HepG2 (cell line): ENCODE measurements around the gene UNG. TPM values are rescaled to one million over a fixed set of nuclear protein-coding genes. Genes with fewer than 3 reads are reported as not detected.

Experiments used
- ATAC-seq: fragments of 200-7000 bp; cut with Tn5 transposase; 3 replicates; pipeline ENCODE4 v1.9.1; 2020; ENCODE audit warnings: mild to moderate bottlenecking, moderate library complexity
- BruUV-seq: library from RNA; stranded (reverse); fragments of 400-500 nt; replicated peaks from 2 replicates; lab custom pipeline; 2021; lab: Mats Ljungman, UMichigan
- CTCF ChIA-PET: fragments of 300-600 bp; formaldehyde crosslinking; extraction: SDS; loops from one replicate; lab custom pipeline; 2021; ENCODE audit warnings: low total read pairs, inconsistent platforms, low intra/inter-chr PET ratio; lab: Yijun Ruan, JAX
- POLR2A ChIA-PET: fragments of 350-600 bp; sonication (Branson Sonifier 250); formaldehyde crosslinking; loops from one replicate; lab custom pipeline; 2020; ENCODE audit warnings: antibody characterized with exemption, inconsistent platforms; lab: Yijun Ruan, JAX
- DNase-seq: peaks from one replicate; pipeline ENCODE4 v3.0.0-alpha.2; 2015; ENCODE audit warnings: low spot score
- FAIRE-seq: peaks from 3 replicates; lab custom pipeline; 2011; peaks lifted over from hg19 to GRCh38; lab: Jason Lieb, UNC
- H2AFZ ChIP-seq: one replicate; pipeline ENCODE4 v1.6.1; 2011; ENCODE audit warnings: low read length, inconsistent platforms
- H3K27ac ChIP-seq: fragments of 300-600 bp; 3 replicates; pipeline ENCODE4 v1.8.0; 2011; ENCODE audit warnings: mixed run types, mild to moderate bottlenecking, mixed read lengths, low read length, inconsistent platforms; ENCODE audit not compliant: insufficient read depth; ENCODE audit errors: extremely low read length
- H3K27me3 ChIP-seq, 2 experiments: fragments of 200-600 bp in 1 of 2; 2 replicates in 1 of 2; 3 replicates in 1 of 2; pipeline versions ENCODE4 v1.6.0 to v1.8.0; 2011; ENCODE audit warnings: low read length in 2 of 2, mild to moderate bottlenecking in 2 of 2, moderate library complexity in 2 of 2, inconsistent platforms in 1 of 2; ENCODE audit not compliant: insufficient read depth in 2 of 2, control insufficient read depth in 1 of 2
- H3K36me3 ChIP-seq, 2 experiments: fragments of 200-600 bp in 1 of 2; replicated peaks in 1 of 2; 2 replicates in 1 of 2; 3 replicates in 1 of 2; pipeline versions ENCODE4 v1.5.1 to v1.8.0; 2011; ENCODE audit warnings: low read length in 2 of 2, inconsistent platforms in 1 of 2; ENCODE audit not compliant: insufficient read depth in 2 of 2, control insufficient read depth in 1 of 2
- H3K4me1 ChIP-seq: 2 replicates; pipeline ENCODE4 v1.5.1; 2012; ENCODE audit warnings: low read length, inconsistent platforms; ENCODE audit not compliant: insufficient read depth
- H3K4me2 ChIP-seq: 2 replicates; pipeline ENCODE4 v1.6.0; 2011; ENCODE audit warnings: low read depth, low read length, inconsistent platforms
- H3K4me3 ChIP-seq, 3 experiments: fragments of 200-600 bp in 1 of 3; sonication (generic), shearing (Covaris generic) in 1 of 3; replicated peaks in 1 of 3; 2 replicates each; pipeline ENCODE4 v1.5.1; 2011 to 2016; ENCODE audit warnings: low read length in 3 of 3, inconsistent platforms in 2 of 3, low read depth in 2 of 3, mild to moderate bottlenecking in 2 of 3, control low read depth in 1 of 3, mixed read lengths in 1 of 3; ENCODE audit not compliant: insufficient read depth in 1 of 3
- H3K79me2 ChIP-seq: one replicate; pipeline ENCODE4 v1.6.1; 2011; ENCODE audit warnings: low read length, inconsistent platforms; ENCODE audit not compliant: insufficient read depth
- H3K9ac ChIP-seq: 2 replicates; pipeline ENCODE4 v1.6.0; 2011; ENCODE audit warnings: mild to moderate bottlenecking, low read depth, low read length, inconsistent platforms; ENCODE audit not compliant: insufficient read depth
- H3K9me3 ChIP-seq: 2 replicates; pipeline ENCODE4 v1.5.1; 2012; ENCODE audit warnings: mild to moderate bottlenecking, low read length
- H4K20me1 ChIP-seq: 2 replicates; pipeline ENCODE4 v1.6.0; 2011; ENCODE audit warnings: inconsistent platforms, mild to moderate bottlenecking, low read length, moderate library complexity; ENCODE audit not compliant: insufficient read depth
- NR2F6 ChIP-seq, 2 experiments: IDR thresholded peaks; 2 replicates each; pipeline ENCODE4 v1.6.1; 2016; ENCODE audit warnings: antibody characterized with exemption in 1 of 2, mild to moderate bottlenecking in 1 of 2
- PHF21A ChIP-seq: sonication (generic); formaldehyde crosslinking; IDR thresholded peaks from 2 replicates; pipeline ENCODE4 v1.5.0; 2020; ENCODE audit warnings: mild to moderate bottlenecking, missing genetic modification reagents
- SIN3A ChIP-seq: IDR thresholded peaks from 2 replicates; pipeline ENCODE4 v1.6.1; 2011; ENCODE audit warnings: low read depth, mild to moderate bottlenecking, control low read depth, low read length, borderline replicate concordance
- TFDP2 ChIP-seq: sonication (generic); formaldehyde crosslinking; IDR thresholded peaks from 2 replicates; pipeline ENCODE4 v1.4.0; 2020; ENCODE audit warnings: missing genetic modification reagents
- ZNF101 ChIP-seq: sonication (generic); formaldehyde crosslinking; IDR thresholded peaks from 2 replicates; pipeline ENCODE4 v1.4.0; 2020; ENCODE audit warnings: mild to moderate bottlenecking, low read depth, missing genetic modification reagents, borderline replicate concordance
- ZNF629 ChIP-seq: sonication (generic); formaldehyde crosslinking; conservative IDR thresholded peaks from 2 replicates; pipeline ENCODE4 v1.5.0; 2020; ENCODE audit warnings: missing genetic modification reagents
- ZSCAN20 ChIP-seq: sonication (generic); formaldehyde crosslinking; IDR thresholded peaks from 2 replicates; pipeline ENCODE4 v1.4.0; 2020; ENCODE audit warnings: missing genetic modification reagents, mild to moderate bottlenecking, borderline replicate concordance
- in situ Hi-C: cut with HindIII; loops from 2 replicates; pipeline ENCODE4 v1.10.0; 2017; ENCODE audit warnings: low pct_unique_long_range_greater_than_20kb; ENCODE audit not compliant: extremely low pct_ligation_motif_present
- intact Hi-C: fragments of 100-400 bp; cut with micrococcal nuclease; formaldehyde crosslinking; loops from one replicate; pipeline ENCODE4 v1.10.0; 2022; ENCODE audit not compliant: unreplicated experiment
- polyA plus RNA-seq, 8 experiments: library from polyadenylated mRNA; depleted of rRNA in 3 of 8; stranded (reverse) in 7 of 8; unstranded in 1 of 8; fragments of >200 nt; fragmentation: Illumina TruSeq in 4 of 8; extraction: Trizol in 4 of 8; gene quantifications; 2 replicates each; pipeline versions ENCODE4 v1.2.1 to v1.2.3, GENCODE V29; 2011 to 2016; ENCODE audit warnings: low read depth in 4 of 8, missing spikeins in 1 of 8, mixed read lengths in 1 of 8; ENCODE audit not compliant: insufficient read depth in 1 of 8
- total RNA-seq, 5 experiments: library from RNA; depleted of rRNA; stranded (reverse); fragments of >200 nt; fragmentation: Illumina TruSeq; extraction: Trizol; gene quantifications; 2 replicates each; pipeline ENCODE4 v1.2.3, GENCODE V29; 2016; ENCODE audit warnings: low read depth in 1 of 5
- TF ChIP-seq, protein P1 (sequence below): IDR thresholded peaks from 2 replicates; pipeline ENCODE4 v1.6.1; 2016; ENCODE audit warnings: mild to moderate bottlenecking
- TF ChIP-seq, protein P2 (sequence below): sonication (generic); formaldehyde crosslinking; IDR thresholded peaks from 2 replicates; pipeline ENCODE4 v1.4.0; 2020; ENCODE audit warnings: missing genetic modification reagents

Gene UNG
- total and polyA plus RNA-seq, 2 of the 13 experiments (the other 11 are each of a cell fraction or from before 2014, with no cell fraction given), result 23.3 to 114 TPM

- no peak for DNase-seq
- H3K9me3 ChIP-seq, result no peaks in the 10 kb centered on the region
- in situ Hi-C loops, result no loop called here
- H3K27ac ChIP-seq, result peak overlapping the region; percentile 85
- no peaks in the 10 kb centered on the region for H4K20me1 ChIP-seq
- no peak for FAIRE-seq
- no TSS peak for BruUV-seq
- peaks cover 1 to 11% of the 10 kb centered on the region in 2 experiments for H3K36me3 ChIP-seq
- H3K79me2 ChIP-seq, result peaks cover 7% of the 10 kb centered on the region
- H2AFZ ChIP-seq, result no peak overlapping the region
- POLR2A ChIA-PET, result no interaction called here
- ATAC-seq, result no peak
- H3K4me2 ChIP-seq, result peak overlapping the region; percentile 96; the same call in 1 of the 2 replicates
- CTCF ChIA-PET, result no interaction called here
- intact Hi-C loops, result loop anchor here (5.0 kb wide), 1 partner anchor 38 kb away; the partner anchor contains the start of gene ALKBH2
- H3K27me3 ChIP-seq, result no peaks in the 10 kb centered on the region; a peak in 1 of 5 replicates
- H3K4me3 ChIP-seq, result no peak overlapping the region
- peaks cover 12% of the 10 kb centered on the region for H3K4me1 ChIP-seq
- TF ChIP-seq, protein P1, sequence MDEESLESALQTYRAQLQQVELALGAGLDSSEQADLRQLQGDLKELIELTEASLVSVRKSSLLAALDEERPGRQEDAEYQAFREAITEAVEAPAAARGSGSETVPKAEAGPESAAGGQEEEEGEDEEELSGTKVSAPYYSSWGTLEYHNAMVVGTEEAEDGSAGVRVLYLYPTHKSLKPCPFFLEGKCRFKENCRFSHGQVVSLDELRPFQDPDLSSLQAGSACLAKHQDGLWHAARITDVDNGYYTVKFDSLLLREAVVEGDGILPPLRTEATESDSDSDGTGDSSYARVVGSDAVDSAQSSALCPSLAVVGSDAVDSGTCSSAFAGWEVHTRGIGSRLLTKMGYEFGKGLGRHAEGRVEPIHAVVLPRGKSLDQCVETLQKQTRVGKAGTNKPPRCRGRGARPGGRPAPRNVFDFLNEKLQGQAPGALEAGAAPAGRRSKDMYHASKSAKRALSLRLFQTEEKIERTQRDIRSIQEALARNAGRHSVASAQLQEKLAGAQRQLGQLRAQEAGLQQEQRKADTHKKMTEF (CRISPR knock-in tag), result no peak
- TF ChIP-seq ZNF101 (CRISPR knock-in tag), result no peak
- no peak for TF ChIP-seq SIN3A
- no peak for TF ChIP-seq TFDP2 (CRISPR knock-in tag)
- TF ChIP-seq ZNF629 (CRISPR knock-in tag), result peak; percentile 92
- TF ChIP-seq ZSCAN20 (CRISPR knock-in tag), result no peak
- no peak for TF ChIP-seq NR2F6 (IDR thresholded peaks at IDR 0.05)
- no peak for TF ChIP-seq NR2F6 (CRISPR knock-in tag; IDR thresholded peaks at IDR 0.05)
- no peak for TF ChIP-seq PHF21A (CRISPR knock-in tag)
- TF ChIP-seq, protein P2, sequence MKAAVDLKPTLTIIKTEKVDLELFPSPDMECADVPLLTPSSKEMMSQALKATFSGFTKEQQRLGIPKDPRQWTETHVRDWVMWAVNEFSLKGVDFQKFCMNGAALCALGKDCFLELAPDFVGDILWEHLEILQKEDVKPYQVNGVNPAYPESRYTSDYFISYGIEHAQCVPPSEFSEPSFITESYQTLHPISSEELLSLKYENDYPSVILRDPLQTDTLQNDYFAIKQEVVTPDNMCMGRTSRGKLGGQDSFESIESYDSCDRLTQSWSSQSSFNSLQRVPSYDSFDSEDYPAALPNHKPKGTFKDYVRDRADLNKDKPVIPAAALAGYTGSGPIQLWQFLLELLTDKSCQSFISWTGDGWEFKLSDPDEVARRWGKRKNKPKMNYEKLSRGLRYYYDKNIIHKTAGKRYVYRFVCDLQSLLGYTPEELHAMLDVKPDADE (CRISPR knock-in tag), result no peak
- no peak overlapping the region for H3K9ac ChIP-seq
These were observed 42.9 kb upstream of the UNG start for GRCh38 chr12:109054520-109054919.
